Gastrocnemius medialis (tissue), 4 donors: ENCODE measurements around the gene PIGH.

Source experiments
- CTCF ChIP-seq, 5 experiments: fragments of 450-650 bp in 3 of 5; fragments of 200-600 bp in 2 of 5; sonication (generic) in 2 of 5; IDR thresholded peaks in 4 of 5; conservative IDR thresholded peaks in 1 of 5; 1 replicate in 4 of 5; 2 replicates in 1 of 5; pipeline ENCODE4 v1.5.1; 2016 to 2019; ENCODE audit warnings: antibody characterized with exemption in 5 of 5, mild to moderate bottlenecking in 3 of 5, moderate library complexity in 3 of 5
- POLR2A ChIP-seq, 2 donors: fragments of 450-650 bp; IDR thresholded peaks; one replicate each; pipeline ENCODE4 v1.6.1; 2017; ENCODE audit warnings: antibody characterized with exemption in 2 of 2, mild to moderate bottlenecking in 2 of 2, moderate library complexity in 2 of 2

DNA sequence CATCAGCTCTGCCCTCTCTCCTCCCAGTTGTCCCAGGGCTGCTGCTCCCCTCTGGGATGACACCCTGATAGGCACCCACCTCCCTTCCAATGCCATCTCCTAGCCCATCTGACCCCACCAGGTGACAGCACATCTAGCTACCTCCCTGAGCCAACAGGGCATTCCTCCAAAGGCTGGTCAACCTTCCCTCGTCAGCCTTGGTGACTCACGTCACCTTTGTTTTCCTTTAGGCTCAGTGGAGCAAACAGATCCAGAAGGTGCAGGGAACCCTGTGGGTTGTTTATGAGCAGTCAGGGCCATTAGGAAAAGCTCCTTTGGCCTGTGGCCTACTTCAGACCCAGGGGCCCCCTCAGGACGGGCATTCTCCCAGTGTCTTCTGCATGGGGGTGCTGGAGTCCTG is 32.4 kb downstream of the PIGH start:
- TF ChIP-seq CTCF (IDR thresholded peaks at IDR 0.05 in 4 of 5, conservative IDR thresholded peaks at IDR 0.05 in 1 of 5) (no peak), POLR2A (IDR thresholded peaks at IDR 0.05) (no peak)
